PC-9 (cell line): ENCODE results near the gene DOCK1. TPM values are rescaled to one million over a fixed set of nuclear protein-coding genes. Genes with fewer than 3 reads are reported as not detected.

Source experiments
- BruUV-seq: library from RNA; stranded (reverse); fragments of 400-500 nt; replicated peaks from 2 replicates; lab custom pipeline; 2021; lab: Mats Ljungman, UMichigan
- CTCF ChIA-PET: fragments of 300-600 bp; sonication (Branson Sonifier 250); formaldehyde crosslinking; loops from one replicate; lab custom pipeline; 2022; ENCODE audit warnings: antibody characterized with exemption; lab: Charles Lee
- POLR2A ChIA-PET: fragments of 300-600 bp; sonication (Branson Sonifier 250); formaldehyde crosslinking; loops from one replicate; lab custom pipeline; 2022; ENCODE audit warnings: antibody characterized with exemption; ENCODE audit not compliant: unreplicated experiment; lab: Charles Lee
- DNase-seq, 2 experiments: peaks; one replicate each; pipeline versions ENCODE4 v3.0.0 to v3.0.0-alpha.2; 2015 to 2022; ENCODE audit warnings: mixed read lengths in 1 of 2
- H2AFZ ChIP-seq: fragments of 200-600 bp; sonication (generic); 2 replicates; pipeline ENCODE4 v1.8.1; 2017; ENCODE audit warnings: antibody characterized with exemption
- H3F3A ChIP-seq: fragments of 200-600 bp; sonication (generic); 2 replicates; pipeline ENCODE4 v1.8.1; 2017; ENCODE audit warnings: antibody characterized with exemption, mild to moderate bottlenecking, low read depth; ENCODE audit not compliant: insufficient read depth
- H3K27ac ChIP-seq: fragments of 200-600 bp; sonication (generic); 2 replicates; pipeline ENCODE4 v1.6.1; 2016; ENCODE audit warnings: mixed run types
- H3K27me3 ChIP-seq: fragments of 200-600 bp; sonication (generic); 2 replicates; pipeline ENCODE4 v1.6.1; 2016; ENCODE audit warnings: low read depth, mixed run types; ENCODE audit not compliant: insufficient read depth
- H3K36me3 ChIP-seq: fragments of 200-600 bp; sonication (generic); 2 replicates; pipeline ENCODE4 v1.6.1; 2016; ENCODE audit warnings: low read depth, mixed run types
- H3K4me1 ChIP-seq: fragments of 200-600 bp; sonication (generic); replicated peaks from 2 replicates; pipeline ENCODE4 v1.6.1; 2016; ENCODE audit warnings: mixed run types; ENCODE audit not compliant: insufficient read depth
- H3K4me2 ChIP-seq: fragments of 200-600 bp; sonication (generic); 2 replicates; pipeline ENCODE4 v1.6.1; 2017; ENCODE audit warnings: mixed run types
- H3K4me3 ChIP-seq: fragments of 200-600 bp; sonication (generic); 2 replicates; pipeline ENCODE4 v1.6.1; 2016; ENCODE audit warnings: mixed run types
- H3K79me2 ChIP-seq: fragments of 200-600 bp; sonication (generic); 2 replicates; pipeline ENCODE4 v1.6.1; 2017; ENCODE audit warnings: low read depth, mixed run types
- H3K9me2 ChIP-seq: fragments of 200-600 bp; sonication (generic); 2 replicates; pipeline ENCODE4 v1.8.1; 2017; ENCODE audit warnings: mild to moderate bottlenecking; ENCODE audit not compliant: insufficient read depth
- H3K9me3 ChIP-seq: fragments of 200-600 bp; sonication (generic); 2 replicates; pipeline ENCODE4 v1.8.1; 2016; ENCODE audit warnings: low read depth; ENCODE audit not compliant: insufficient read depth
- H4K20me1 ChIP-seq: fragments of 200-600 bp; sonication (generic); 2 replicates; pipeline ENCODE4 v1.8.1; 2017; ENCODE audit not compliant: insufficient read depth
- EZH2 ChIP-seq: fragments of 200-600 bp; sonication (generic); IDR thresholded peaks from 2 replicates; pipeline ENCODE4 v1.8.0; 2017; ENCODE audit warnings: antibody characterized with exemption, low read depth
- intact Hi-C: fragments of 100-400 bp; cut with micrococcal nuclease; formaldehyde crosslinking; loops from one replicate; pipeline ENCODE4 v1.10.0; 2022; ENCODE audit not compliant: unreplicated experiment
- total RNA-seq: library from RNA; stranded (reverse); gene quantifications from 2 replicates; pipeline ENCODE4 v1.2.3, GENCODE V29; 2021
- TF ChIP-seq, protein P1 (sequence below): fragments of 200-600 bp; sonication (generic); conservative IDR thresholded peaks from 2 replicates; pipeline ENCODE4 v1.6.1; 2017; ENCODE audit warnings: mixed run types, antibody characterized with exemption, mild to moderate bottlenecking, moderate library complexity

The DOCK1 gene
- total RNA-seq, 1 experiment from 2014 or later = 24.8 TPM

DNA sequence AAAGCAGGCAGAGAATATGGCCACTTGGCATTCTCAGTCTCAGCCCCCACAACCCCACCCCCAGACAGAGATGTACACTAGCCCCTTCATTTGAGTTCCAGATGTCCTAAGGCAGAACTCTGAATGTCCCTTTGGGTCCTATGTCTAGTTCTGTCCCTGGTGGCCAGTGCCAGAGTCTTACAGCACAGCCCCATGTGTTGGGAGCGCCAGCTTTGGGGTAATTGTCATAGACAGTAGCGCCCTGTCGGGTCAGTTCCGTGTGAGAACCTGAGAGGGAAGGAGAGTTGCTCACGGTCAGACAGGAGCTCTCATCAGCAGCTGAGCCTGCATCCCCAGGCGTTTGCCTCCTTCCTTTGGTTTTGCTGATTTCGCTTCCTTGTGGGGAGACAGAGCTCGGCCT is 386.1 kb downstream of the DOCK1 start:
- Histone ChIP-seq H3K36me3 (no peaks in the 10 kb centered on the region), H3K9me3 (no peaks in the 10 kb centered on the region), H3K9me2 (no peaks in the 10 kb centered on the region), H3F3A (no peaks in the 10 kb centered on the region), H3K27me3 (no peaks in the 10 kb centered on the region), H3K79me2 (no peaks in the 10 kb centered on the region), H2AFZ (no peak overlapping the region), H3K4me3 (no peak overlapping the region), H3K4me1 (no peaks in the 10 kb centered on the region), H4K20me1 (no peaks in the 10 kb centered on the region), H3K27ac (no peak overlapping the region), H3K4me2 (no peak overlapping the region)
- no peak for DNase-seq
- CTCF ChIA-PET = no interaction called here
- no TSS peak for BruUV-seq
- POLR2A ChIA-PET = no interaction called here
- intact Hi-C loops = no loop called here
- TF ChIP-seq, protein P1, sequence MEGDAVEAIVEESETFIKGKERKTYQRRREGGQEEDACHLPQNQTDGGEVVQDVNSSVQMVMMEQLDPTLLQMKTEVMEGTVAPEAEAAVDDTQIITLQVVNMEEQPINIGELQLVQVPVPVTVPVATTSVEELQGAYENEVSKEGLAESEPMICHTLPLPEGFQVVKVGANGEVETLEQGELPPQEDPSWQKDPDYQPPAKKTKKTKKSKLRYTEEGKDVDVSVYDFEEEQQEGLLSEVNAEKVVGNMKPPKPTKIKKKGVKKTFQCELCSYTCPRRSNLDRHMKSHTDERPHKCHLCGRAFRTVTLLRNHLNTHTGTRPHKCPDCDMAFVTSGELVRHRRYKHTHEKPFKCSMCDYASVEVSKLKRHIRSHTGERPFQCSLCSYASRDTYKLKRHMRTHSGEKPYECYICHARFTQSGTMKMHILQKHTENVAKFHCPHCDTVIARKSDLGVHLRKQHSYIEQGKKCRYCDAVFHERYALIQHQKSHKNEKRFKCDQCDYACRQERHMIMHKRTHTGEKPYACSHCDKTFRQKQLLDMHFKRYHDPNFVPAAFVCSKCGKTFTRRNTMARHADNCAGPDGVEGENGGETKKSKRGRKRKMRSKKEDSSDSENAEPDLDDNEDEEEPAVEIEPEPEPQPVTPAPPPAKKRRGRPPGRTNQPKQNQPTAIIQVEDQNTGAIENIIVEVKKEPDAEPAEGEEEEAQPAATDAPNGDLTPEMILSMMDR = no peak
- TF ChIP-seq EZH2 = no peak

DNA sequence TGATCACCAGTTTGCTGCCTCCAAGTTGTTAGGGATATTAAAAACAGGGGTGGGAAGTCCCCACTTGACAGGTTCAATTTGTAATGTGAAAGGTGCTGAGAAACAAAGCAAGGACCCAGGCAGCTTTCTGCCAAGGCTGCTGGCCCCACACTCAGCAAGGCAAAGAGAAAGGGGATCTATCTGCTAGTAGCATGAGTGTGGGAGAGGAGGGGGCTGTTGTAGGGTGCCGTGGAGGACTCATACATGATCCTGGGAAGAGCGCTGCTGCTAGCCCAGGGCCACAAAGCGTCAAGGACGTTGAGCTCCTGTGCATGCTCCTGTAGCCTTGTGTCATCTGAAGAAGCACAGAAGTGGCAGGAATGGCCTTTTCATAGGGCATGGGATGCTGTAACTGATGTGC is 387.7 kb downstream of the DOCK1 start:
- H3K36me3 ChIP-seq = no peaks in the 10 kb centered on the region
- no peak overlapping the region for H3K4me2 ChIP-seq
- no peak overlapping the region for H3K4me3 ChIP-seq
- no peak overlapping the region for H2AFZ ChIP-seq
- no peaks in the 10 kb centered on the region for H3K9me2 ChIP-seq
- H3K4me1 ChIP-seq = no peaks in the 10 kb centered on the region
- no peaks in the 10 kb centered on the region for H3K27me3 ChIP-seq
- no peaks in the 10 kb centered on the region for H4K20me1 ChIP-seq
- CTCF ChIA-PET = no interaction called here
- H3K79me2 ChIP-seq = no peaks in the 10 kb centered on the region
- no peak overlapping the region for H3K27ac ChIP-seq
- POLR2A ChIA-PET = no interaction called here
- TF ChIP-seq EZH2 = no peak
- TF ChIP-seq, protein P1 = no peak
- BruUV-seq = no TSS peak
- H3F3A ChIP-seq = no peaks in the 10 kb centered on the region
- no peak for DNase-seq
- intact Hi-C loops = no loop called here
- H3K9me3 ChIP-seq = no peaks in the 10 kb centered on the region

DNA sequence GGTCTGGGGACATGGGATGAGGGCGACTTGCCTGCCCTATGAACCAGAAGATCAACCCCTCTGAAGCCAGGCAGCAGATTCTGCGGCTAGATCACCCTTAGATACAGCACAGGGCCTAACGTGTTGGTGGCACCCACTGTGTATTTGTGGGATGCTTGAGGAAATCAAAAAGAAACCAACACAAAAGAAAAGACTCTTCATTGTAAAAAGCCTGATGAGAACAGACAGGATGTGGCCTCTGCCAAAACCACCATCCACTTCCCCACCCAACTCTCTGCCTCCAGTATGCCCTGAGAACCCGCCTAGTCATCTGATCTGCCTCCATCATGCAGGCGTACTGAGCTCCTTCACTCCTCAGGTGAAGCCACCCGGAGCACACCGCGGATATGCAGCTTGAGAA is 388.4 kb downstream of the DOCK1 start:
- Histone ChIP-seq H4K20me1 (no peaks in the 10 kb centered on the region), H3K27ac (no peak overlapping the region), H3K4me2 (no peak overlapping the region), H3K9me2 (no peaks in the 10 kb centered on the region), H3K36me3 (no peaks in the 10 kb centered on the region), H3K4me1 (no peaks in the 10 kb centered on the region), H3K9me3 (no peaks in the 10 kb centered on the region), H3K4me3 (no peak overlapping the region), H2AFZ (no peak overlapping the region), H3K27me3 (no peaks in the 10 kb centered on the region), H3K79me2 (no peaks in the 10 kb centered on the region), H3F3A (no peaks in the 10 kb centered on the region)
- no peak for TF ChIP-seq EZH2
- TF ChIP-seq, protein P1 = no peak
- ChIA-PET POLR2A (no interaction called here), CTCF (no interaction called here)
- intact Hi-C loops = no loop called here
- no peak for DNase-seq
- no TSS peak for BruUV-seq
